Suprapubic skin (tissue), 4 donors: ENCODE results near the gene SLC6A7. TPM values are rescaled to one million over a fixed set of nuclear protein-coding genes. Genes with fewer than 3 reads are reported as not detected.

Experiments
- DNase-seq, 2 donors: peaks; one replicate each; pipeline ENCODE4 v3.0.0-alpha.2; 2019; ENCODE audit warnings: low spot score in 2 of 2
- H3K27ac ChIP-seq: fragments of 200-600 bp; sonication (generic); one replicate; pipeline ENCODE4 v1.5.1; 2019
- H3K27me3 ChIP-seq: fragments of 200-600 bp; sonication (generic); one replicate; pipeline ENCODE4 v1.5.1; 2019
- H3K36me3 ChIP-seq: fragments of 200-600 bp; sonication (generic); one replicate; pipeline ENCODE4 v1.5.1; 2019
- H3K4me1 ChIP-seq: fragments of 200-600 bp; sonication (generic); one replicate; pipeline ENCODE4 v1.5.1; 2019
- H3K4me3 ChIP-seq: fragments of 200-600 bp; sonication (generic); one replicate; pipeline ENCODE4 v1.5.1; 2019; ENCODE audit warnings: mild to moderate bottlenecking
- H3K9me3 ChIP-seq: fragments of 200-600 bp; sonication (generic); one replicate; pipeline ENCODE4 v1.5.1; 2019
- CTCF ChIP-seq, 2 donors: fragments of 200-600 bp in 1 of 2; fragments of 450-650 bp in 1 of 2; sonication (generic) in 1 of 2; IDR thresholded peaks; one replicate each; pipeline ENCODE4 v1.5.1; 2016 to 2019; ENCODE audit warnings: antibody characterized with exemption in 2 of 2, mild to moderate bottlenecking in 1 of 2, moderate library complexity in 1 of 2
- EP300 ChIP-seq: sonication (generic); formaldehyde crosslinking; IDR thresholded peaks from one replicate; pipeline ENCODE4 v1.6.1; 2017; ENCODE audit warnings: antibody characterized with exemption
- POLR2A ChIP-seq, 2 donors: fragments of 450-650 bp; IDR thresholded peaks; one replicate each; pipeline ENCODE4 v1.6.1; 2017; ENCODE audit warnings: antibody characterized with exemption in 2 of 2, mild to moderate bottlenecking in 2 of 2, moderate library complexity in 2 of 2
- POLR2AphosphoS5 ChIP-seq, 3 donors: sonication (generic); formaldehyde crosslinking; IDR thresholded peaks; one replicate each; pipeline ENCODE4 v1.6.1; 2017; ENCODE audit warnings: antibody characterized with exemption in 3 of 3
- WGBS: methylation state at CpG from one replicate; pipeline ENCODE4 v1.1.5; 2018; 5-methylcytosine and 5-hydroxymethylcytosine counted together
- total RNA-seq, 4 donors: library from RNA; depleted of rRNA; stranded (reverse); fragments of >200 nt; gene quantifications; one replicate each; pipeline ENCODE4 v1.1.0, GENCODE V29; 2016

Gene SLC6A7
- total RNA-seq, 4 donors from 2014 or later: not detected

- 90% methylated on average over 21 of the region's 21 CpGs for WGBS
- DNase-seq: no peak
- no peaks in the 10 kb centered on the region for H3K27me3 ChIP-seq
Observed at GRCh38 chr5:150222906-150223305, 33.0 kb downstream of the SLC6A7 start.

DNA sequence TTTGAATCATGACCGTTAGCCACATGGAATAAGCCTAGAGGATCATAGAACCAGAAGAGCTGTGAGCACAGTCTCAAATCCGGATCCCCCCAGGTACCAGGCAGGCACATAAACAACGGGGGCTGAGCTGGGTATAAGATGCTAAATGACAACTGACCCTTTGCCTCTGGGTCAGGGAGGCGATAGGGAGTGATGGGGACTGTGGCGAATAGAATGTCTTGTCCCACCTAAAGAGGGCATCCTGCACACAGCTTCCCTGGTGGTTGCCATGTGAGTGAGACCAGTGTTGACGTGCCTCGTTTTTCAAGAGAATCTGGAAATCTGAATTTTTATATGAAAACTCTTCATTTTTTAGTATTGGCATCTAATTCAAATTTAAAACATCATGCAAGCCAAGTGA lies 33.6 kb downstream of the SLC6A7 start:
- no peak overlapping the region for H3K4me3 ChIP-seq
- H3K27ac ChIP-seq: no peak overlapping the region
- H3K9me3 ChIP-seq: no peaks in the 10 kb centered on the region
- 92% methylated on average over 7 of the region's 7 CpGs for WGBS
- H3K4me1 ChIP-seq: no peaks in the 10 kb centered on the region
- H3K36me3 ChIP-seq: no peaks in the 10 kb centered on the region
- TF ChIP-seq POLR2A (IDR thresholded peaks at IDR 0.05) (no peak), POLR2AphosphoS5 (IDR thresholded peaks at IDR 0.05) (no peak), EP300 (no peak), CTCF (IDR thresholded peaks at IDR 0.05) (no peak)
- DNase-seq: no peak
- no peaks in the 10 kb centered on the region for H3K27me3 ChIP-seq

More at GRCh38 chr5:150222906-150223305, 33.0 kb downstream of the SLC6A7 start:
- Histone ChIP-seq H3K36me3 (no peaks in the 10 kb centered on the region), H3K9me3 (no peaks in the 10 kb centered on the region), H3K27ac (no peak overlapping the region), H3K4me3 (no peak overlapping the region), H3K4me1 (no peaks in the 10 kb centered on the region)
- TF ChIP-seq POLR2AphosphoS5 (IDR thresholded peaks at IDR 0.05) (no peak), EP300 (no peak), POLR2A (IDR thresholded peaks at IDR 0.05) (no peak), CTCF (IDR thresholded peaks at IDR 0.05) (no peak)

DNA sequence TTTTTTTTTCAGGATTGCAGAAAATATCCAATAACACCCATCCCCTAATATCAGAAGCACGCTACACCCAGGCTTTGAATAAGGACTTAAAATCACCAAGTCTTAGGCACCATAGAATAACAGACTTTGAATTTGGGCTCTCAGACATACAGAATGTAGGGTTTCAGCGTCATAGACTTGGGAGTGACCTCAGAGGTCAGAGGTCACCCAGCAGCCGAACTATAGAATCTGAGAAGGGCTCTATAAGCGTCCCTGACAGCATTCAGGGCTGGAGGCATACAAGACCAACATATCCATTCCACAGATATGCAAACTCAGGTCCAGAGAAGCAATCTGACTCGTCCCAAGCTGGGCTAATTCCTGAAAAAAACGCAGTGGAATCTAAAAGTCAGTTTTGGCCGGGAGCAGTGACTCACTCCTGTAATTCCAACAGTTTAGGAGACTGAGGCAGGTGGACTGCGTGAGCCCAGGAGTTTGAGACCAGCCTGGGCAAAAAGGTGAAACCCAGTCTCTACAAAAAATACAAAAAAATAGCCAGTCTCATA lies 34.7 kb downstream of the SLC6A7 start:
- Histone ChIP-seq H3K36me3 (no peaks in the 10 kb centered on the region), H3K27me3 (no peaks in the 10 kb centered on the region), H3K27ac (no peak overlapping the region), H3K9me3 (no peaks in the 10 kb centered on the region), H3K4me3 (no peak overlapping the region), H3K4me1 (no peaks in the 10 kb centered on the region)
- DNase-seq: no peak
- TF ChIP-seq POLR2A (IDR thresholded peaks at IDR 0.05) (no peak), CTCF (IDR thresholded peaks at IDR 0.05) (no peak), EP300 (no peak), POLR2AphosphoS5 (IDR thresholded peaks at IDR 0.05) (no peak)
- 68% methylated on average over 8 of the region's 8 CpGs for WGBS

GRCh38 chr5:150227036-150227435 lies 37.2 kb downstream of the SLC6A7 start:
- no peak overlapping the region for H3K4me3 ChIP-seq
- H3K36me3 ChIP-seq: no peaks in the 10 kb centered on the region
- H3K9me3 ChIP-seq: no peaks in the 10 kb centered on the region
- H3K4me1 ChIP-seq: no peaks in the 10 kb centered on the region
- no peak for DNase-seq
- no peak overlapping the region for H3K27ac ChIP-seq
- H3K27me3 ChIP-seq: no peaks in the 10 kb centered on the region
- TF ChIP-seq CTCF (IDR thresholded peaks at IDR 0.05): no peak
- no peak for TF ChIP-seq POLR2AphosphoS5 (IDR thresholded peaks at IDR 0.05)
- no peak for TF ChIP-seq POLR2A (IDR thresholded peaks at IDR 0.05)
- no peak for TF ChIP-seq EP300
- 99% methylated on average over 5 of the region's 5 CpGs for WGBS

GRCh38 chr5:150227606-150228273 lies 37.9 kb downstream of the SLC6A7 start:
- H3K4me1 ChIP-seq: no peaks in the 10 kb centered on the region
- DNase-seq: no peak
- H3K4me3 ChIP-seq: no peak overlapping the region
- no peak overlapping the region for H3K27ac ChIP-seq
- no peaks in the 10 kb centered on the region for H3K36me3 ChIP-seq
- H3K27me3 ChIP-seq: no peaks in the 10 kb centered on the region
- TF ChIP-seq POLR2A (IDR thresholded peaks at IDR 0.05): no peak
- TF ChIP-seq CTCF (IDR thresholded peaks at IDR 0.05): no peak
- TF ChIP-seq EP300: no peak
- no peak for TF ChIP-seq POLR2AphosphoS5 (IDR thresholded peaks at IDR 0.05)
- 92% methylated on average over 9 of the region's 11 CpGs for WGBS
- H3K9me3 ChIP-seq: no peaks in the 10 kb centered on the region
